DMS79 (cell line): ENCODE data around the gene NCK2.

Source experiments
- DNase-seq: peaks from one replicate; lab custom pipeline; 2025; lab: John Stamatoyannopoulos, UW

NCK2 gene

DNA sequence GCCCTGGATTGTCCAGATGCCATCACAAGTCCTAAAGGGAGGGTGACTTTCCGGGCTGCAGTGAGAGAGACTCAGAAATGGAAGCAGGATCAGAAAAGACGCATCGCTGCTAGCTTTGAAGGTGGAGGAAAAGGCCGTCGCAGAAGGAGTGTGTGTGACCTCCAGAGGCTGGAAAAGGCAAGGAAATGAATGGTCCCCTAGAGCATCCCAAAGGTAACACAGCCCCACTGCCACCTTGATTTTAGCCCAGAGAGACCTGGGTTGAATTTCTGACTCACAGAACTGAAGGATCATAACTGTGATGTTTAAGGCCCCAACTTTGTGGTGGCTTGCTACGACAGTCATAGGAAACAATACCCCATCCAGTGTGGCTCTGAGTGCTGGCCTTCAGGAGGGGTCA lies 8.6 kb upstream of the NCK2 start:
- DNase-seq = no peak

DNA sequence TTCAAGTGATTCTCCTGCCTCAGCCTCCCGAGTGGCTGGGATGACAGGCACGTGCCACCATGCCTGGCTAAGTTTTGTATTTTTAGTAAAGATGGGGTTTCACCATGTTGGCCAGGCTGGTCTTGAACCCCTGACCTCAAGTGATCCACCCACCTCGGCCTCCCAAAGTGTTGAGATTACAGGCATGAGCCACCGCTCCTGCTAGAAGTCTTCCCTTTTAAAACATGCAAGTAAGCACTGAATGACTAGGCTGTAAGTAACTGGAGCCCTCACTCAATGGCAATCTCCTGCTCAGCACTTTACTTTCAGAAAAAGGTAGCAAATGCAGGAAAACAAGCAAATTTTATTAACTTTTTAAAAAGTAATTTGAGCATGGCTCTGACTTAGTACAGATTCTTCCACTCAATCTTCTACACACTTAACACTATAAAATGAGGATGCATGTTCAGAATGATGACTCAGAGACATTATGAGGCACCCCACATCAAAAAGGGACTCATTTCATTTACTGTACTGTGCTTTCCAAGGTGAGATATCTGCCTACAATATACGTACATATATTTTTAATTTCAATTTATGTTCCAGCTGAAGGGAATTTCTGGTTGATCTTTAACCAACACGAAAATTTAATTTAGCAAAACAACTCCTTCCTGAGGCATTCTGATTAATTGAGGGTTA lies 6.6 kb upstream of the NCK2 start:
- DNase-seq = no peak

DNA sequence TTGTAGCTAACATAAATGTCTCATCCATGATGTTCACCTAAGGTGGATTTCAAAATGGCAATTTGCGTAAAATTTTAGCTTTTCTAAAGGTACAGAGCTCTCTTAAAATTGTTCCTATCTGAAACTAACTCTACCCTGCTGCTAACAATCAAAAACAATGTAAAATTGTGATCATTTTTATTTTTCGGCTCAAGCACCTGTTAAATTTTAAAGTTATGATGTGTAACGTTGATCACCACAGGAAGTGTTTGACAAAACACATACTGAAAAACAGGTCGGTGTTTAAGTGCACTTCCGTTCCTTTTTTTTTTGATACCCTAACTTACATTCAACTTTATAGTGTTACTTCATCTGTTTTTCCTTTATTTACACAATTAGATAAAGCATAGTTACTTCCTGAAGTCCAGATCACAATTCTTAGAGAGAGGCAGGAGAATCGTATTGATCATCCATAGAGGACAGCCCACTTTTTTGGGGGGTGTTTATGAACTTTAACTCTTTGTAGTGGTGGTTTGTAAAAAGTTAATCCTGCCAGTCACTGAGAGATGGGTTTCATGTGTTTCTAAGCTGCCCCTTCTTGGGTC lies 6.0 kb upstream of the NCK2 start:
- DNase-seq = no peak

DNA sequence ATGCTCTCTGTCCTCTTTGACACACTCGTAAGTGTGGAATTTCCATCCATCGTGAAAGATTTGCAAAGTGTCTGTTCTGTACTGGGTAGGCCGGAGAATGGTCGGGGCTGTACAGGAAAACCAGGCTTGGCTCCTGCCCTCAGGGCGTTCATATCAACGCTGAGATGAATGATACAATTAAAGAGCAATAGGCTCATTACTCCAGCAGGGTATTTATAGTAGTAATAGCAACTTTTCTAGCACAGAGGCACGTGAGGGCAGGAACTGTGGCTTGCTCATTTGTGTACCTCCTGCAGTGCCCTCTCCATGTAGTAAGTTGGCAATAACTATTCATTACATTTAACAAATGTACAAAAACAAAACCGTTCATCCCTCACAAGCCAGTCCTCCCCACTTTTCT lies 5.3 kb upstream of the NCK2 start:
- DNase-seq = no peak

DNA sequence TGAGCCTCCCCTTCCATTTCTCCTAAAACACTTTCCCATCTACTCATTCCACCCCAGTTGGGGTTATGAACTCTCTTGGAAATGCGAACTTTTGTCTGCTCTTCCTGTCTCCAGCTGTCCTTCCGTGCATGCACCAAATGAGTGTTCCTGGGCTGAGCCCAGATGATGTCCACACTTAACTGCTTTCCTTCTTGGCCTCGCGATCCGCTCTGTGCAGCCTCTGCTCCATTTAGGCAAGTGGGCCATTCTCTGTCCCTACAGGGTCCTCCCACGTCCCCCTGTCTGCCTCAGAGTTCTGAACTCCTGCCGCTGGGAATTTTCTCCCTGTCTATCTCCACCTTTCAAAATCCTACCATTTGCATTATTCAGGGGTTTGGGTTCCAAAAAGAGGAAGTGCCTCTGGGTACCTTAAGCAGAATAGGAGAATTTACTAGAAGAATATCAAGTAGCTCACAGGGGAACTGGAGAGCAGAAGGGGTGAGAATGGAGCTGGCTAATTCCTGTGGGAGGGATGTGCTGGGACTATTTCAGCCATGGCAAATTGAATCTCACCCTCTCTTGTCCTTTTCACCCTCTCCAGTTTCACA lies 4.7 kb upstream of the NCK2 start:
- no peak for DNase-seq

DNA sequence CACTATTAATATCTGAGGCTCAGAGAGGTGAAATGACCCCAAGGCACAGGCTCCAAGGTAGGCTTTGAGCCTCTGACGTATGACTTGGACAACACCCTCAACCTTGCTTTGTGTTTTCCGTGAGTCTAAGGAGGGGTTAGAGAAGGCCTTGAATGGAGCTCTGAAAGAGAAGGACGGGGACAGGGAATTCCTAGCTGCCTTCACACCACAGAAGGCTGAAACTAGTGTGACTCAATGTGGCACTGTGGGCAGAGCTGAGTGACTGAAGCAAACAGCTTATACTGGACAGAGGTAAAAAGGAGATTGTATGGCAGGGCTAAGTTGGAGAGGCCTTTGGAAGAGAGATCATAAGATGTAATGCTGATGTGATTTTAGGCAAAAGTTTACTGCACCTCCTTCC lies 3.5 kb upstream of the NCK2 start:
- DNase-seq = no peak

DNA sequence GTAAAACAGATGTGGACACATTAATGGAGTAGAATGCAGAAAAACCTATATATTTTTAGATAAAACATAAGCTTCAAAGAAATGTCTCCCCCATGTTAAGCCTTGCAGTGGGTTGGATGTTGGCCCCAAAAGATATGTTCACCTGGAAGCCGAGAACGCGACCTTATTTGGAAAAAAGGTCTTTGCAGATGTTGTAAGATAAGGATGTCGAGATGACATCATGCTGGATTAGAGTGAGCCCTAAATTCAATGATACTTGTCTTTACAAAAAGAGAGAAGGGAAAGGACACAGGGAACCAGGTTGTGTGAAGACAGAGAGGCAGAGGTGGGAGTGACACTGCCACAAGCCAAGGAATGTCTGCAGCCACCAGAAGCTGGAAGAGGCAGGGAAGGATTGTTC lies 3.1 kb upstream of the NCK2 start:
- no peak for DNase-seq

DNA sequence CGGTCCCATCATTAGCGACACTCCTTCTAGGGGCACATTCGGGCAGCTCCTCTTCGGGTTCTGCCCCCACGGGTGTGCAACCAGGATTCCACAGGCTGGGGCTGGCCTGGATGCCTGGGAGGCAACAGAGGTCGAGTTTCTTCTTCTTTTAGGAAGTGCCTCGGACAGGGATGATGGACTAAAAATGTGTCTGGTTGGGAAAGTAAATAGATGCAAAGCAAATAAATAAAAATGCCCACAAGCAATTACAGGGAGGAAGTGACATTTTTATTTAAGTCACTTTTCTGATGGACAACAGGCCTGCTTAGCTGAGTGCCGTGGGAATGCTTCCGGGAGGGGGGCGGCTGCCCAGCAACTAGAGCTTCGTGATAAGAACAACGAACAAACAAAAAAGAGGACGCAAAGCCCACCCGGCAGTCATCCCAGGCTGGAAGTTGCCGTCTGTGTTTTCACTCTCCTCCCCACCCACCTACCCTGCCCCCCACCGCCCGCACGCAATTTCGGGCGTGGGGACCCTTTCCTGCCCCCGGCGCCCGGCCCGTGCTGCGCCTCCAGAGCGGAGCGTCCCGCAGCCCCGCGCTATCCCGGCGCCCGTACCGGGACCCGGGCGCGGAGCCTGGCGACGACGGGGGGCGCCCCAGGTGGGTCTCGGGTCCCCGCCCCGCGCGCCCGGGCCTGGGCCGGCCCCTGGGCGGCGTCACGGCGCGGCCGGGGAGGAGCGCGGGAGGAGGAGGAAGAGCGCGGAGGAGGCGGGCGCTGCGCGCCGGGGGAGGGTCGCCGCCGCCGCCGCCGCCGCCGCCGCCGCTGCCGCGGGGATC lies 412 bp upstream of the NCK2 start:
- DNase-seq = no peak

DNA sequence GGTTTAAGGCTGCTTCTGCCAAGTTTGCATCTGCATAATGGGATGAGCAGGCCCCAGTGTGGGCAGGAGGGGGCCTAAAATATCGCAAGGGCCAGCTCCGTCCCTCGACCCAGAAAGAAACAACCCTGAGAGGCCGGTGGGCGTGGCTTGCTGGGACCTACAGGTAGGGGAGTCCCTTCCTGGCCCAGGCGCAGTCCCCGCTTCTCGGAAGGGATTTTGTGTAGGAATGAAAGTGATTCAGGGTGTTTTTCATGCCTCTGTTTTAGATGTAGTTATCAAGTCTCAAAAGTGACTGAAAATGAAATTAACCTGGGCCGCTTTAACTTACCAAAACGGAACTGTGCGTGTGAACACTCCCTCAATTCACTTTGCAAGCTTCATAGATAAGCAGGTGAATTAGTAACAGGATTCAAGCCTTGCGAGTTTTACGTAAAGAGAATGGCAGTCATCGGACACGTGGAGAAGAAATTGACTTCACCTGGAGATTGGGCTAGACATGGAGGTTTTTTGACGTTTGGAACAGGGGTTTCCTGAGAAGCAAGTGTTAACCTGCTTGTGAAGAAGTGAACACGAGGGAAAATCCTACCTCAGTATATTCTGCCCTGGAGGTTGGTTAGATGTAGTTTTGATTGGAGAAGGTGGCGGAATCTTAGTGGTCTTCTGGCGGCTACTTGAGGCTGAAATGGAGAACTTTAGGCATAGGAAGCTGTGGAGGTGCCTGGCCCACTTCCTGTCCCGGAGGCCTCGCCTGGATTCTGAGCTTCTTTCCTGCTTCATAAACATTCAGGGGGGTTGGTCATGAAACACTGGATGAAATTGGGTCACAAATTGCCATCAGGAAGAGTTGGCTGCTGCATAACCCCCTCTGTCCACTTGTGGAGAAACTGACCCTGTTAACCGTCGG lies 1.7 kb downstream of the NCK2 start:
- no peak for DNase-seq

DNA sequence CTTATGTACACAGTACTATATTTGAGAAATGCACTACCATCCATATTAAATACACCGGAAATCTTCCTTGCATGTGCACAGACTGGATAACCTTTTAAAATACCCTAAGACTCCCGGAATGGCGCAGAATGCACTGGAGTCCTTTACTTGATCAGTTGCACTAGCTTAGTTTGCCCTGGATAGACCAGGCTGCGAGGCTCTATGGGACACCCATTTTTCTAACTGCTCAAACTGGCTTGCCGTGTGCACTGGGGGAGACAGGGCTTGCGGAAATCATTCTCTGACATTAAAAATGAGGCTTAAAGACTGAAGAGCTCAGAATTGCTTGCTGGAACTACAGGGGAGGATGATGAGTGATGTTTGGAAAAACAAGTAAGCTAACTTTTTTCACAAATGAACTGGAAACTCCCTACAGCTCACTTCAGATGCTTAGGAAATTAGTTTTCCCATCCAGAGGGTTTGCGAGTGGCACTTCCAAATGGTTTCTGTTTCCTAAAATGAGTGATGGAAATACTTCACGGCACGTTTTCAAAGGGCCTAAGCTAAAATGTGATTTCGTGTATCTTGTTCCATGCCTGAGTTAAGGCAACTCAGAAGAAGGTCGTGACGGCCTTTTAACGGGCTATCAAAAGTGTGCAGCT lies 2.7 kb downstream of the NCK2 start:
- no peak for DNase-seq

DNA sequence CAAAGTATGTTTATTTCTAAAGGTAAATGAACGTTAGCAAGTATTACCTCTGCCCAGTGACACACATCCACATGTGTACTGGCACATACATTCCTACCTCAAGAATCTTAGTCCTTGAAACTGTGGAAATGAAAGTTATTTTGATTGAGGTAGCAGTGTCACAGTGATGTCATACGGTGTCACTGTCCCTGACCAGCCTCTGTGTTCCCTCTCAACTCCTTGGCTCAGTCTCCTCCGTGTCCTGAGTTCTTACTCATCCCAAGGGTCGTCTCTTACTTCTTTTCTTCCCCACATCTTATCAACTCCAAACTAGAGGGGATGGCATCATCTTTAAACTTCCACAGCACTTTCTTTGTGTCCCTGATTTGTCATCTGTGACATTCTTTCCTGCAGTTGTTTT lies 3.3 kb downstream of the NCK2 start:
- no peak for DNase-seq

DNA sequence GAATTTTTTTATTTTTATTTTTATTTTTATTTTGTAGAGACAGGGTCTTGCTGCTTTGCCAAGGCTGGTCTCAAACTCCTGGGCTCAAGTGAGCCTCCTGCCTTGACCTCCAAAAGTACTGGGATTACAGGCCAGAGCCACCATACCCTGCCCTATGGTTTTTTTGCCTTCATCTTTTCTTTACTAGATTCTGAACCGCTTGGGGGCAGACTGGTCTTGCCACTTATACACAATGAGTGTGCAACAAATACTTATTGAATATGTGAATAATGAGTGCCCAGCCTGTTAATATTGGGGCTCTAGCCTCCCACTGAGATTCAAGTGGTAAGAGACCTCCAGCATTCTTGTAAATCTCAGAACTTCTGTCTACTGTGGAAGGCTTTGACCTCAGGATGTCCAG lies 3.9 kb downstream of the NCK2 start:
- DNase-seq = no peak

DNA sequence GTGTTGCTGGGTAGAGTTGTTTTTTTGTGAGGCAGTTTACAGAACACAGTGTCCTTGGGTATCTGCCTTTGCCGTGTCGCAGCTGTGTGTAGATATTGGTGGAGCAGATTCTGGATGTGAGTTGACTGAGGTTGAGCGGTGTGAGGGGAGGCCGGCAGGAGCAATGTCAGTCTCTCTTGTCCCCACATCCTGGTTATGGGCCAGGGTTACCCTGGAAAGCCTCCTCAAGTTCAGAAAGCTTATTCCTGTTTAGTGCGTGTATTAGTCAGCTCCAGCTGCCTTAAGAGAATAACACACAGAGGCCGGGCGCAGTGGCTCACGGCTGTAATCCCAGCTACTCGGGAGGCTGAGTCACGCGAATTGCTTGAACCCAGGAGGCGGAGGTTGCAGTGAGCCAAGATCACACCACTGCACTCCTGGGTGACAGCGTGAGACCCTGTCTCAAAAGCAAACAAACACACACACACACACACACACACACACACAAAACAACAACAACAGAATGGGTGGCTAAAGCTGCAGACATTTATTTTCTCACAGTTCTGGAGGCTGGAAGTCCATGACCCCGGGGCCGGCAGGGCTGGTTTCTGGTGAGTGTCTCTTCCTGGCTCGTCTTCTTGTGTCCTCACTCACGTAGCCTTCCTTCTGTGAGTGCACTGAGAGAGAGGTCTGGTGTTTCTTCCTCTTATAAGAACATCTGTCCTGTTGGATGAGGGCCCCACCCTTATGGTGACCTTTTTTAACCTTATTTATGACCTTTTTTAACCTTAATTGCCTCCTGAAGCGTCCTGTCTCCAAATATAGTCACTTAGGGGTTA lies 5.1 kb downstream of the NCK2 start:
- DNase-seq = no peak

DNA sequence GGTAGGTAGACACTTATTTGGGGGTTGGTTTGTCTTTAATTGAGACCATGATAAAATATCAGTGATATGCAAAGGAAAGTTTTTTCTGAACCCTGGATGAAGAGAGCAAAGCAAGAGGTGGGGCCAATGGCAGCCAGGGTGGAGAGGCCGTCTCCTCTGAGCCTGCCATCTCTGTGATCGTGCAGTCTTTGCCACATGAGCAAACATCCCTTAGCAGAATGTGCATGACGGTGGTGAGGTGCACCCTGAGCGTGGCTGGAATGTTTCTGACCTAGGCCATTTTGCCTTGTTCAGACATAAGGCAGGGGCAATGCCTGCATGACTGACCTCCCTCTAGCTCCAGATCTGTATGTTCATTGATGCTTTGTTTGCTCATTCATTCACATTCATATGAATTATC lies 6.0 kb downstream of the NCK2 start:
- no peak for DNase-seq

DNA sequence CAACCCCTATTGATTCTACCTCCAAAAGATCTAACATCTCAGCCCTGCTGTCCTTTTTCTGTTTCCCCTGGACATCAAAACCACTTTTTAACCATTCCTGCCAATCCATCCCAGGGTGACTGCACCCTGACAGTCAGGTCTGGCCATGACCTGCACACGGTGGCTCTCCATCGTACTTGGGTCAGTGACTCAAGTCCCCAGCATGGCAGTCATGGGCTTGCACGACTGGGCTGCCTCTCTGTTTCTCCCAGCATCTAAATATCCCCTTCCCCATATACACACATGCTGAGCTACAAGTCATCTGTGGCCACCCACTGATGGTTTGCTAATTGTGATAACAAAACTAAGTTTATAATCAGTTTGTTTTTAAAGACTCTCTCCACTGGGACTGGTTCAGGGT lies 6.6 kb downstream of the NCK2 start:
- DNase-seq = no peak

DNA sequence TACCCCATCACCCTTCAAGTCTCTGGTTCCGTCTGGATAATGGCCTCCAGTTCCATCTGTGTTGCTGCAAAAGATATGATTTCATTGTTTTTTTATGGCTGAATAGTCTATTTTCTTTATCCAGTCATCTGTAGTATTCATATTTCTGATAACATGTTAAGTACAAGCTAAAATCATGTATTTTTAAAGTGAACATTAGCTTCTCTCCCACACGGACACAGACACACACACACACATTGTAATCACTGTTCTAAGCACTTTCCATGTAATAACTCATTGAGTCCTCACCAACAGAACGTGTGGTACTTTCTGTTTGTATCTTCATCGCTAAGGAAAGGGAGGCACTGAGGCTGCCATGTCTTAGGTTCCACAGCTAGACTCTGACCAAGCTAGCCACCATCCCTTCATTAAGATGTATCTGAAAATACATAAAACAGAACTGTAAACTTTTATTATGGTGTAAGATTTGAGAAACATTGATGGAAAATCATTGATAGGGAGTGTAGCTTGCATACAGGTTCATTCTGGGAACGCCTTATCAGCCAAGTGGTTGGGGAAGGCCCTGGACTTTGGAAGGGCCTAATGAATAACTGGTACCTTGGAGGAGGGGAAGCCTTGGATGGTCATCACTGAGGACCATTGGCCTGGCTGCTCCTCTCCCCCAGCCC lies 8.1 kb downstream of the NCK2 start:
- DNase-seq = no peak

DNA sequence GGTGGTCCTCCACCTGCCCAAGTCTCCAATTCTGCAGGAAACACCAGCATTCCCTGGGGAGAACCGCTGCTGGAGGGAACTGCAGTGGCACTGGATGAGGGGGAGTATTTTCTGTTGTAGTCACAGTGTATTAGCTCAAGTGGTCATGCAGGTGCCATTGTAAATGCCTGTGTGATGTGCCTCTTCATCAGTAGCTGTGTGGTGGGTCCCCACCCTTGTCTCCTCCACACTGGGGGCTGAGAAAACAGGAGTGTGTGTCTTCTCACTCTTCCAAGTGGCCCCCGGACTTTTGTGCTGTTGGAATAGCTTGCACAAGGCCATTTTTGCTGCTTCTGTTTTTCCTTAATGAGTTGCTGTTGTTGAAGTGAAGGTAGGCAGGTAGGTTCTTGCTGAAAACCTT lies 8.7 kb downstream of the NCK2 start:
- DNase-seq = no peak

DNA sequence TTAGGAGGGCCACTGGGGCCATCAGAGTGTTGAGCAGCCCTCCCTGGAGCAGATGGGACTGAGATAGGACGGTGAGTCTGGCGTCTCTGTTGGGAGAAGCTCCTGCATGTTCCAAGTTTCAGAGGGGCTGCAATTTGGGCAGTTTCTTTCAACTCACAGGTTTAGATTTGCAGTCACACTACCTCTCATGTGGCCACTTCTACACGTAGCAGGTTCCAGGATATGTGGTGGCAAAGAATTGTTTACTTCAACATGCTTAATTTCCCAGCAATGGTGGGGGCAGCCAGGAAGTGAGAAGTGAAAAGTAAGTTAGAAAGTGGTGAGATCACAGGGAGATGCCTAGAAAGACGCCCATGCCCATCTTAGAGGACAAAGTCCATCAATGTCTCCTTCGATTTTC lies 9.3 kb downstream of the NCK2 start:
- DNase-seq = no peak

DNA sequence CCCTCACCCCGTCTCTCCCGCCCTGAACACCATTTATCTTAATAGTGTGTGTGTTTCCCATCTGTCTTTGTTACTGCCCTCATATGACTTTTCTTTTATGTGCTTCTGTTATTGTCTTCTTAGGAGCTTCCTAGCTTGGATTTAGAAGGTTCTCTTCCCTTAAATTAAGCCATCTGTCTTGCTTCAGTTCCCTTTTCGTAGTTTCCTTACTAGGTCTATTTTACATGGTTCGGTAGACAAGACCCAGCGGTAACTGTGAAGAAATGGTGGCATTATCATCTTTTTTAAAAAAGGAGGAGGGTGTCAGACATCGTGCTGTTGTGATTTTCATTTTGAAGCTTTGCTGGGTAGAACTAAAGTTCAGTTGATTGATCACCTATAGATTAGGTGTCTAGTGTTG lies 10.3 kb downstream of the NCK2 start:
- no peak for DNase-seq

DNA sequence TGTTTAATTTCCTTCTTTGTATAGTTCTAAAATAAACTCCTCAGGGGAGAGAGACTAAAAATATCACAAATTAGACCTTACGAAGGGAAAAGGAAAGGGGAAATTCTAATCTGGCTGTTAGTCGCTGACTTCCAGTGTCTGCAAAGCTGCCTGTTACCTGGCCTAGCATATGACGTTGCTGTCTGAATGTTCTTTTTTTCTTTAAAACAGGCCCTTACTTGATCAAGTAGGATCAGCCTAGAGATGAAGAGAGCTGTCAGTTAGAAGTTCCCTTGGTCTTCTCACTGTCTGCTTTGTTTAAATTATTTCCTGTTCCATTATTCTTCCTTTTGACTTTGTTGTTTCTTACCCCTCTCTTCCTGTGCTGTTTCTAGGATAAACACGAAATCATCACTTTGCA lies 11.2 kb downstream of the NCK2 start:
- no peak for DNase-seq
